HG03097 (cell line): ENCODE data around the gene N4BP2.
A peak's percentile ranks its signal among the peaks of the same experiment; 100 is the strongest.
"Not testable (repeated sequence)": the region's sequence is repeated elsewhere in the genome, so short reads cannot be mapped to it uniquely, and the experiment has no call there.

ENCODE experiments used
- ATAC-seq: cut with Tn5 transposase; IDR thresholded peaks from one replicate; pipeline ENCODE4 v1.9.1; 2021; ENCODE audit not compliant: unreplicated experiment, low FRiP score

N4BP2 gene

GRCh38 chr4:40056716-40057585, at the start of gene N4BP2:
Gene N4BP2, plus strand, starts transcription at chr4:40056850. Its CDS starts 40,491 bp downstream, at chr4:40097341.
- ATAC-seq = peak; percentile 60

- no peak for ATAC-seq
Observed at GRCh38 chr4:40016007-40016406, 40.6 kb upstream of the N4BP2 start.

GRCh38 chr4:40020221-40020620, 36.4 kb upstream of the N4BP2 start:
- ATAC-seq = no peak

- ATAC-seq = not testable (repeated sequence)
Observed at GRCh38 chr4:40021116-40021515, 35.5 kb upstream of the N4BP2 start.

GRCh38 chr4:40024049-40024448, 32.6 kb upstream of the N4BP2 start:
- ATAC-seq = not testable (repeated sequence)

GRCh38 chr4:40032785-40033184, 23.9 kb upstream of the N4BP2 start:
- no peak for ATAC-seq

DNA sequence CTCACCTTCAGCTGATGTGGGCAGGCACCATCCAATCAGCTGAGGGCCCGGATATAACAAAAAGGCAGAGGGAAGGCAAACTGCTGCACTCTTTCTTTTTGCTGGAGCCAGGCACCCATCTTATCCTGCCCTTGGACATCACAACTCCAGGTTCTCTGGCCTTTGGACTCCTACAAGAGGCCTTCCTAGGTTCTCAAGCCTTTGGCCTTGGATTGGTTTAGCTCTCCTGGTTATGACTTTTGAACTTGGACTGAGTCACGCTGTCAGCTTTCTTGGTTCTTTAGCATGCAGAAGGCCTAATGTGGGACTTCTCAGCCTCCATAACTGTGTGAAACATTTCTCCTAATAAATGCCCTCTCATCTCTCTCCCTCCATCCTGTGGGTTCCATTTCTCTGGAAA, 23.0 kb upstream of the N4BP2 start:
- ATAC-seq = no peak

- ATAC-seq = no peak
Observed at GRCh38 chr4:40038977-40039376, 17.7 kb upstream of the N4BP2 start.

- no peak for ATAC-seq
Observed at GRCh38 chr4:40040908-40041307, 15.7 kb upstream of the N4BP2 start.

- no peak for ATAC-seq
Observed at GRCh38 chr4:40043786-40044185, 12.9 kb upstream of the N4BP2 start.

DNA sequence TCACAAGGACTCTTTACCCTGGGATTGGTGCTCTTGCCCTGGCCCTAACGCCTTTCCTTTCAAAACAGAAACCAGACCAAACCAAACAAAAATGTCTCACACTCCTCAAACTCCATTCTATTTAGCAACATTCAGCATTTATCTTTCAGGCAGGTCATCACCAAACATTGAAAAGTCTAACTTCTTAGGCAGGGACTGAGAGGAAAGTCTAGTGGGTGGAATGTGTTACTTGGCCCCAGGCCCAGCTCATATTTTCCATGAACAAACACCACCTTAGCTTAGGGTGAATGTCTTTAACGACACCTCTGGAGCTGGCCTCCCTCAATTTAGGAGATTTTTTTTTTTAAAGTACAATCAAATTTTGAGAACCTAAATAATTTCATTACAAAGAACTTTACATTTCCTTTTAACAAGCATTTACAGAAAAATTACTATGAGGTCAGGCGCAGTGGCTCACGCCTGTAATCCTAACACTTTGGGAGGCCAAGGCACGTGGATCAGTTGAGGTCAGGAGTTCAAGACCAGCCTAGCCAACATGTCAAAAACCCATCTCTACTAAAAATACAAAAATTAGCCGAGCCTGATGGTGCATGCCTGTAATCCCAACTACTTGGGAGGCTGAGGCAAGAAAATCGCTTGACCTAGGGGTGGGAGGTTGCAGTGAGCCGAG, 10.2 kb upstream of the N4BP2 start:
- no peak for ATAC-seq

DNA sequence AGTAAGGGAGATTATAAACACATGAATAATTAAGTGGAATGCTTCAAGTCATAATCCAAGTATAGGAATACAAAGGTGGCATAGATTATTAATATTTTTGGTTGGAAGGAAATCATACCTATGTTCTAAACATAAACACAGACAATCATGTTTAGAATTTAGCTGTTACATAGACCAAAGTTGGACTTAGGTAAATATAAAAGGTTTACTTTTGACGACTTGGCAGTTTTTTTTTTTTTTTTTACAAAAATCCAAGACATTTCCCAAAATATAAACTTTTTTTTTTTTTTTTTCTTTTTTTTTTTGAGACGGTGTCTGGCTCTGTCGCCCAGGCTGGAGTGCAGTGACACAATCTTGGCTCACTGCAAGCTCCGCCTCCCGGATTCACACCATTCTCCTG, 3.5 kb upstream of the N4BP2 start:
- ATAC-seq = no peak

DNA sequence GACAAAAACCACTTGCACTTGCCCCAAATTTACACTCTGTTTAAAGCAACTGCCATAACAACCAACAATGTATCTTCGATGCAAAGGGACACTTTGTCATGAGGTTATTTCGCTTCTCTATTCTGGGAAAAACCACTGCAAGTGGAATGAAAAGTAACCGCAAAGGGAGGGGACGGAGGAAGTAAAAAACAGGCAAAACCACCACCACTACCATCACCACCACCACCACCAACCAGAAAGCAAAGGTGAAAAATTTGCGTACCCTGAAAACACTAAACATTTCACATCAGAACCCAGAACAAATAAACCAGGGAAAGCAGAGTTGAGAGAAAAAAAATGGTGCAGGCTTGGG, 1.2 kb upstream of the N4BP2 start:
- ATAC-seq = no peak

DNA sequence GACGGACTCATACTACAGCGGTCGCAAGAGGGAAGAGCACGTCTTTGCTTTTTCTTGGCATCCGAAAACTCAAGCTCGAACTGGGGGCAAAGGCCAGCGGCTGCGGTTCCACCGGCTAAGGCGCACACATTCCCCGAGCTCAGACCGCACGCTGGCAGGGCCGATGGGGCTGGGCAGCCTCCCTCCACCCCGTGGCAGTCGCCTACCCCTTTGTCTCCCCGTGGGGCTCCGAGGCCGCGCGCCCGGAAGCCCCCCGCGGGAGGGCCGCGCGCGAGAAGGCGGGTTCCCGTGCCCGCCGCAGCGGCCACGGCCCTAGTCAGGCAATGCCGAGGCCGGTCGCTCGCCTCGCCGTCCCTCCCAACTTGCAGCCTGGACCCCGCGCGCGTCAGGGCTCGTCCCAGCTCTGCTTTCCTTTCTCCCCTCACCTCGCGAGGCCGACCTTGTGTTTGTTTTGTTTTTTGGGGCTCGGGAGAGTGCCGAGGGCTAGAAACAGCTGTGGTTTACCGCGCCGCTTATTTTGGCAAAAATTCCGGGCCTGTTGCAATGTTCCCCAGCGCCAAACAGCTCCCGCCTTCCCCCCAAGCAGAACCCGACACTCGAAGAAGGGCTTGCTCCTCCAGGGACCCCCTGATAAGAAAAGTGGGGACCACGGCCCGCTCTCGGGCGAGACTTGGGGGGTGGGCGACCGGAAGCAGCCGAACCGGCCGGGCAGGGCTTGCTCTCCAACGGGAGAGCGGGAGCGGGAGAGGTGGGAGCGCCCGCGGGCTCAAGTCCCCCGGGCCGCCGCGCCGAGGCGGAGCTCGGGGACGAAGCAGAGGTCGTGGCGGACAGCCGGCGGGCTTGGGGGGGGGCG, 561 bp upstream of the N4BP2 start:
- no peak for ATAC-seq

GRCh38 chr4:40057586-40058091, 989 bp downstream of the N4BP2 start:
- ATAC-seq = peak; percentile 59

- ATAC-seq = no peak
Observed at GRCh38 chr4:40058121-40058520, 1.5 kb downstream of the N4BP2 start.

GRCh38 chr4:40058854-40059253, 2.2 kb downstream of the N4BP2 start:
- ATAC-seq = no peak

- no peak for ATAC-seq
Observed at GRCh38 chr4:40059362-40059761, 2.7 kb downstream of the N4BP2 start.

DNA sequence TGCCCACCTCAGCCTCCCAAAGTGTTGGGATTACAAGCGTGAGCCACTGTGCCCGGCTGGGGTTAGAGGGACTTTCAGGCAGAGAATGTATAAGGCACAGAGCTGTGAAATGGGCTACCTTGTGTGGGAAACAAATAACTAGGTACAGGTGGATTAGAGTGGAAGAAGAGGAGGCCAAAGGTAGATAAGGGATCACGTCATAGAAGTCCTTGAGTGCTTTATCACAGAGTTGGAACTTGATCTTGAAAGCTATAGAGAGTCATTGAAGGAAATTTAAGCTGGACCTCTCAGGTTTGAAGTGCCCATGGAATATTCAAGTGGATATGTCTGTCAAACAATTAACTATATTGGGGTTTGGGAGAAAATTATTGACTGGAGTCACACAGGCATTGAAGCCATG, 8.4 kb downstream of the N4BP2 start:
- no peak for ATAC-seq

DNA sequence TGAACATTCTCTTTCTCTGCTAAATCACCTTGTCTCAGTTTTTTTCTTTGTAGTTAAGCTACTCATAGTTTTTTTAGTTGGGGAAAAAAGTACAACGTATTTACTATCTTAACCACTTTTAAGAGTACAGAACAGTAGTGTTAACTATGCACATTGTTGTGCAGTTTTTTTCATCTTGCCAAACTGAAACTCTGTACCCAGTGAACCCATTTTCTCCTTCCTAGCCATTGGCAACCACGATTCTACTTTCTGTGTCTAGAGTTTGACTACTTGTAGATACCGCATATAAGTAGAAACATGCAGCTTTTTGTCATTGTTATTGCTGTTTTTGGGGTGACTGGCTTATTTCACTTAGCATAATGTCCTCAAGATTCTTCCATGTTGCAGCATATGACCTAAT, 10.0 kb downstream of the N4BP2 start:
- ATAC-seq = no peak

DNA sequence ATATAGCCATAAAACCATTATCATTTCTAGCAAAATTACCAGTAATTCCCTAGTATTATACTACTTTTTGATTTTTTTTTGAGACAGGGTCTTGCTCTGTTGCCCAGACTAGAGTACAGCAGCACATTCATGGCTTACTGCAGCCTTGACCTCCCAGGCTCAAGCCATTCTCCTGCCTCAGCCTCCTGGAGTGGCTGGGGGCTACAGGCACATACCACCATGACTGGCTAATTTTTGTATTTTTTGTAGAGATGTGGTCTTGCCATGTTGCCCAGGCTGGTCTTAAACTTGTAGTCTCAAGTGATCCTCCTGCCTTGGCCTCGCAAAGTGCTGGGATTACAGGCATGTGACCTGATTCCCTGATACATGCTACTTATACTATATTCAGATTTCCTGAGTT, 13.7 kb downstream of the N4BP2 start:
- no peak for ATAC-seq
